Measurements from ENCODE around the gene LRP8.
A peak's percentile ranks its signal among the peaks of the same experiment; 100 is the strongest.

The LRP8 gene

DNA sequence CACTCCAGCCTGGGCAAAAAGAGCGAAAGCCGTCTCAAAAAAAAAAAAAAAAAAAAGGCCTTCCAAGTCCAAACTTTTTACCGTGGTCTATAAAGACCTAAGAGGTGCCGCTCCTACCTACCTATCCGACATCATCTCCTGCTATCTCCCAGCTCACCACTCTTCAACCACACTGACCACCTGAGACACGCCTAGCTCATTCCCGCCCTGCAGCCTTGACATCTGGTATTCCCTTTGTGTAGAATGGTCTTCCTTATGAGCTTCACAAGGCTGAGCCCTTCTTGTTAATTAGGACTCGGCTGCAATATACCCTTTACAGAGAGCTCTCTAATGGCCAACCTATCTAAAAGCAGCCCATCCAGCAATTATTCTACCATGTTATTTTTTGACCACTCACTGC is 90.2 kb downstream of the LRP8 start:
- TF ChIP-seq REST (IDR thresholded peaks at IDR 0.05; ENCODE audit: insufficient read depth in 1 of 2, low read depth in 2 of 2, low read length in 2 of 2) (no peak), TAF1 (IDR thresholded peaks at IDR 0.05; ENCODE audit: borderline replicate concordance, insufficient read depth, low read length) (no peak), SIN3A (IDR thresholded peaks at IDR 0.05; ENCODE audit: borderline replicate concordance, insufficient read depth, low read length) (no peak), POLR2AphosphoS5 (IDR thresholded peaks at IDR 0.05; ENCODE audit: low read depth, low read length) (no peak), FOXP2 (optimal IDR thresholded peaks at IDR 0.05; ENCODE audit: borderline replicate concordance, extremely low read depth, extremely low read length, insufficient read depth) (no peak)

- TF ChIP-seq REST (IDR thresholded peaks at IDR 0.05; ENCODE audit: insufficient read depth in 1 of 2, low read depth in 2 of 2, low read length in 2 of 2) (no peak), SIN3A (IDR thresholded peaks at IDR 0.05; ENCODE audit: borderline replicate concordance, insufficient read depth, low read length) (no peak), POLR2AphosphoS5 (IDR thresholded peaks at IDR 0.05; ENCODE audit: low read depth, low read length) (no peak), FOXP2 (optimal IDR thresholded peaks at IDR 0.05; ENCODE audit: borderline replicate concordance, extremely low read depth, extremely low read length, insufficient read depth) (no peak), TAF1 (IDR thresholded peaks at IDR 0.05; ENCODE audit: borderline replicate concordance, insufficient read depth, low read length) (no peak)
Measured at GRCh38 chr1:53220962-53221286, 106.9 kb downstream of the LRP8 start.

- no peak for TF ChIP-seq TAF1 (IDR thresholded peaks at IDR 0.05; ENCODE audit: borderline replicate concordance, insufficient read depth, low read length)
- TF ChIP-seq POLR2AphosphoS5 (IDR thresholded peaks at IDR 0.05; ENCODE audit: low read depth, low read length) = peak; percentile 96
- 0 out of 4 replicates have a peak, but pooled peaks of 1 of the 2 experiments have one; percentile 26 for TF ChIP-seq REST (IDR thresholded peaks at IDR 0.05; ENCODE audit: insufficient read depth in 1 of 2, low read depth in 2 of 2, low read length in 2 of 2)
- 0 out of 2 replicates have a peak, but pooled peaks have one; percentile 6 for TF ChIP-seq SIN3A (IDR thresholded peaks at IDR 0.05; ENCODE audit: borderline replicate concordance, insufficient read depth, low read length)
- peak; percentile 52 for TF ChIP-seq FOXP2 (optimal IDR thresholded peaks at IDR 0.05; ENCODE audit: borderline replicate concordance, extremely low read depth, extremely low read length, insufficient read depth)
Measured at GRCh38 chr1:53220171-53220961, 107.5 kb downstream of the LRP8 start, which contains the start of gene CZIB. Gene CZIB (minus strand): TSS chr1:53220634. CDS start chr1:53220575, 59 bp downstream.

- no peak for TF ChIP-seq TAF1 (IDR thresholded peaks at IDR 0.05; ENCODE audit: borderline replicate concordance, insufficient read depth, low read length)
- no peak for TF ChIP-seq FOXP2 (optimal IDR thresholded peaks at IDR 0.05; ENCODE audit: borderline replicate concordance, extremely low read depth, extremely low read length, insufficient read depth)
- no peak for TF ChIP-seq POLR2AphosphoS5 (IDR thresholded peaks at IDR 0.05; ENCODE audit: low read depth, low read length)
- no peak for TF ChIP-seq SIN3A (IDR thresholded peaks at IDR 0.05; ENCODE audit: borderline replicate concordance, insufficient read depth, low read length)
- TF ChIP-seq REST (IDR thresholded peaks at IDR 0.05; ENCODE audit: insufficient read depth in 1 of 2, low read depth in 2 of 2, low read length in 2 of 2) = no peak
Measured at GRCh38 chr1:53219711-53220110, 108.2 kb downstream of the LRP8 start.
